KOPT-K1 (cell line): ENCODE results near the gene FAM50B.

Experiments
- H3K27ac ChIP-seq: fragments of 200-600 bp; sonication (generic); 2 replicates; pipeline ENCODE4 v1.5.1; 2016; ENCODE audit warnings: antibody characterized with exemption, mild to moderate bottlenecking, low read depth, low read length; ENCODE audit not compliant: poor library complexity, severe bottlenecking
- H3K36me3 ChIP-seq: fragments of 200-600 bp; sonication (generic); 2 replicates; pipeline ENCODE4 v1.5.1; 2017; ENCODE audit warnings: antibody characterized with exemption, mild to moderate bottlenecking, low read length, moderate library complexity; ENCODE audit not compliant: insufficient read depth
- H3K9me3 ChIP-seq: fragments of 200-600 bp; sonication (generic); 2 replicates; pipeline ENCODE4 v1.5.1; 2017; ENCODE audit warnings: antibody characterized with exemption, low read length, mild to moderate bottlenecking; ENCODE audit not compliant: insufficient read depth, poor library complexity, severe bottlenecking

The FAM50B gene

DNA sequence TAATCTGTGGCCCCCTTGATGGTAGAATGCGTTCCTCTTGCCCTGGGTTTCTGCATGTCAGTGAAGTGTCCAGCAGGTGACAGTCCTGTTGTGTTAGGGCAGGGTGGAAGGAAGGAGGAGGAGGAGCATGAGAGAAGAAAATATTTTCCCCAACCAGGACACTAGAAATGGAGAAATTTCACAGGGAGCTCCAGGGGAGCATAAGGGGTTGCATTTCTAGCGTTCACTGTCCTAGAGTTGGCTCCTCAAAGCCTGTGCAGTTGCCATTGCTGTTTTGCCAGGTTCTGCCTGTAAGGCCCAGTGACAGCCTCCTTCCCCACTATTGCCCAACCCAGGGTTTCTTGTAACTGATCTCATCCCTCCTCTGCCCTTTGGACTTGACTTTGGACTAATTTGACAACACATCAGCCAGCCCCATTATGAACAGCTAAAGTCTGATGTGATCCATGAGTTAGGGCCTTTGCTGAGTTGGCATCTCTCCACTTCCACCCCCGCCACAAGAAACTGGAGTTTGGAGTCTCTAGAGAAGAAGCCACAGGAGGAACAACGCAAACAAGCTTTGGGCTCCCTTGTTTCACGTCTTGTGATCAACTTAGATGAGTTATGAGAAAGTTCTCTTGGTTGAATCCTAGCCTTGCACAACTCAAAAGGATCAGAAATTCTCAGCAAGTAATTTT lies 14.0 kb upstream of the FAM50B start:
- Histone ChIP-seq H3K27ac (no peak overlapping the region), H3K36me3 (no peaks in the 10 kb centered on the region), H3K9me3 (no peaks in the 10 kb centered on the region)

DNA sequence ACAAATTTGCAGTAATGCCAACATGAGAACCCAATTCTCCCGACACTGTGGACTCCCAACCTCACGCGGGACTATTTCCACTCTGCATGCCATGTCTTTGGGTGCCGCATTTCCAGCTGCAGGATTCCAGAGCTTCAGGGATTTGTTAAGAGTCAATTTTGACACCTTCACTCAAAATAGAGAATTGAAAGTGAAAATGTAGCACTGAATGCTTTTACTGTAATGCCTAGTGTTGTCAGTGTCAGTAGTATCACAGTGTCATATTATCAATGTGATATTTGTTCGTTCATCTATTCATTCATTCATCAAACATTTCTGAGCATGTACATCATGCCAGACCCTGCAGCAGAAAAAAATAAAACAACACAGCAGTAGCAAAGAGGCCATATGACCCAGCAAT lies 13.4 kb upstream of the FAM50B start:
- Histone ChIP-seq H3K27ac (no peak overlapping the region), H3K9me3 (no peaks in the 10 kb centered on the region), H3K36me3 (no peaks in the 10 kb centered on the region)

- no peak overlapping the region for H3K27ac ChIP-seq
- H3K9me3 ChIP-seq = no peaks in the 10 kb centered on the region
- H3K36me3 ChIP-seq = no peaks in the 10 kb centered on the region
These were observed 12.6 kb upstream of the FAM50B start for GRCh38 chr6:3836566-3836965.

DNA sequence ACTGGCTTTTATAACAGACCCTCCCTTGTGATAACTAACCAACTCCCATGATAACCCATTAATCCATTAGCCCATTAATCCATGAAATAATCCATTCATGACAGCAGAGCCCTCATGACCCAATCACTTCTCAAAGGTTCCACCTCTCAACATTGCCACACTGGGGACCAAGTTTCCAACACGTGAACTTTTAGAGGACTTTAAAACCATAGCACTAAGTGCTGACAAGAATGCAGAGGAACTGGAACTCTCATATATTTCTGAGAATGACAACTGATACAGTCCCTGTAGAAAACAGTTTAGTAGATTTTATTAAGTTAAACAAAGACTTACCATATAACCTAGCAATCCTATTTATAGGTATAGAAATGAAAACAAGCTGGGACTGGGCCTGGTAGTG lies 11.4 kb upstream of the FAM50B start:
- Histone ChIP-seq H3K27ac (no peak overlapping the region), H3K9me3 (no peaks in the 10 kb centered on the region), H3K36me3 (no peaks in the 10 kb centered on the region)

GRCh38 chr6:3838992-3839867 lies 9.9 kb upstream of the FAM50B start:
- H3K36me3 ChIP-seq = no peaks in the 10 kb centered on the region
- H3K9me3 ChIP-seq = no peaks in the 10 kb centered on the region
- no peak overlapping the region for H3K27ac ChIP-seq

GRCh38 chr6:3841066-3841454 lies 8.1 kb upstream of the FAM50B start:
- H3K36me3 ChIP-seq = no peaks in the 10 kb centered on the region
- no peak overlapping the region for H3K27ac ChIP-seq
- no peaks in the 10 kb centered on the region for H3K9me3 ChIP-seq

DNA sequence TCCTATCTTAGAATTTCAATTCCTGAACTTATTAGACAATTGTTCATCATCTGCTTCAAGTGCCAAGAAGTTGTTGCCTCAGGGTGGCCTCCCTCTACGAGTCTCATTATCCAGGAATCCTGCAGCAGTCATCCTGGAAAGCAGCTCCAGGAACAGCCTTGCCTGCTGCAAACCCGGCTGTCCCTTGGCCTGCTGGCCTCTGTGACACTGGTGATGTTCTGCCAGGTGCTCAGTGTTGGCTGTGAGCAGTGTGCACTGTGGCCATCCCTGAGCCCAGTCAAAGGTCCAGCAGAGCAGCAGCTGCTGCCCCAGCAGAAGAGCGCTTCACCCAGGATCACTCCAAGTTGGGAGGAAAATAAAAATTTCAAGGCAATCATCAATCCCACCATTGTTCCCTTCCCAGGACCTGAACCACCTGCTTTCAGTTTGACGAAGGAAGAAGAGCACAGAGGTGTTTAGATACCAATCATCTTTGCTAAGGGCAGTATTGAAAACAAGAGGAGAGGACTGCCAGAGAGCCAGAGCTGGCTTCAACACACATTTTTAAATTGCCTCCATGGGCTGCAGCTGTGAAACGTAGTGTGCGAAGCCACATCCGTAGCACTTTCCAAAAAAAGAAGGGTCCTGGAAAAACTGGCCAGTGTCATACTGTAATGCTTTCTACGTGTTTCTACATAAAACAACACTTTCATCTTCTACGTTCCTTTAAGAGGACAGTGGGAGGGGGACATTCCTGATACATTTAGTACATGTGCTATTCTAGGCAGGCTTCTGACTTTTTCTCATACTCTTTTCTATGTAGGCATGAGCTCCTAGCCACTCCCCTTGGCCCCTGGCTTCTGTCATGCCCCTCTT lies 7.2 kb upstream of the FAM50B start:
- Histone ChIP-seq H3K36me3 (no peaks in the 10 kb centered on the region), H3K27ac (no peak overlapping the region), H3K9me3 (no peaks in the 10 kb centered on the region)

GRCh38 chr6:3843379-3844096 lies 5.6 kb upstream of the FAM50B start:
- Histone ChIP-seq H3K36me3 (no peaks in the 10 kb centered on the region), H3K9me3 (no peaks in the 10 kb centered on the region), H3K27ac (no peak overlapping the region)

- Histone ChIP-seq H3K9me3 (peaks cover 2% of the 10 kb centered on the region), H3K27ac (no peak overlapping the region), H3K36me3 (no peaks in the 10 kb centered on the region)
These were observed 5.1 kb upstream of the FAM50B start for GRCh38 chr6:3844097-3844463.

DNA sequence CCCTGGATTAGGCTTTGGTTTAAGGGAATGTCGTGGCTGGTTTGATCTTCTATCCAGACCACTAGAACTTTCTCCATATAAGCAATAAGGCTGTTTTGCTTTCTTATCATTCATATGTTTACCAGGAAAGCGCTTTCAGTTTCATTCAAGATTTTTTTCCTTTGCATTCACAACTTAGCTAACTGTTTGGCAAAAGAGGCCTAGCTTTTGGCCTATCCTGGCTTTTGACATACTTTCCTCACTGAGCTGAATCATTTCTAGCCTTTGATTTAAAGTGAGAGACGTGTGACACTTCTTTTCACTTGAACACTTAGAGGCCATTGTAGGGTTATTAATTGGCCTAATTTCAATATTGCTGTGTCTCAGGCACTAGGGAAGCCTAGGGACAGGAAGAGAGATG lies 1.7 kb upstream of the FAM50B start:
- no peak overlapping the region for H3K27ac ChIP-seq
- H3K36me3 ChIP-seq = no peaks in the 10 kb centered on the region

DNA sequence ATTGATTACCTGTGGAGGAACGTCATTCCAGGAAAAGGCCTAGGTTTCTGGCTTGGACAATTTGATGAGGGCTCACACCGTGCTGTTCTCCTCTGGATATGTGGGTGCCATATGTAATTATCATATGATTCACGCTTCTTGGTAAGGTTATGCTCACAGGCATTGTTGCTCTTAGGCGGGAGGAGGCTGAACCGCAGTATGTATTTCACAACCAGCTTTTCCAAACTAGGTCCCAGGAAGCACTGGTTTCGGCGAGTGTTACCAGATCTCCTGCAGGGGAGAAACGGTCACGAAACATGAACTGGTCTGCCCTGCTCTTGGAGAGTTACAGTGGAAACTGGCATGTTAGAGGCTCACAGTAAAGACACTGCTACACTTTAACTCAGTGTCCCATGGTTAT lies 793 bp upstream of the FAM50B start:
- H3K36me3 ChIP-seq = no peaks in the 10 kb centered on the region
- H3K9me3 ChIP-seq = peaks cover 12% of the 10 kb centered on the region
- H3K27ac ChIP-seq = no peak overlapping the region

More for the DNA sequence above, 1.7 kb upstream of the FAM50B start:
- H3K9me3 ChIP-seq = peaks cover 12% of the 10 kb centered on the region

- peaks cover 12% of the 10 kb centered on the region for H3K9me3 ChIP-seq
- H3K27ac ChIP-seq = no peak overlapping the region
- no peaks in the 10 kb centered on the region for H3K36me3 ChIP-seq
These were observed 693 bp downstream of the FAM50B start for GRCh38 chr6:3849681-3850450.

GRCh38 chr6:3850451-3851203 lies 1.5 kb downstream of the FAM50B start:
- H3K27ac ChIP-seq = no peak overlapping the region
- H3K36me3 ChIP-seq = no peaks in the 10 kb centered on the region
- H3K9me3 ChIP-seq = peaks cover 12% of the 10 kb centered on the region
